ENCODE measurements around the gene CXADR.

Gene CXADR

GRCh38 chr21:17576080-17576835 lies 63.4 kb downstream of the CXADR start:
- Histone ChIP-seq H4K20me1 (ENCODE audit: insufficient read depth, low read length, poor library complexity, severe bottlenecking) (no peaks in the 10 kb centered on the region), H2AFZ (ENCODE audit: low read length) (no peak overlapping the region), H3K4me2 (ENCODE audit: low read depth, low read length, poor library complexity, severe bottlenecking) (no peak overlapping the region), H3K27me3 (ENCODE audit: insufficient read depth, low read length, poor library complexity, severe bottlenecking) (no peaks in the 10 kb centered on the region), H3K4me1 (ENCODE audit: insufficient read depth, low read length, poor library complexity, severe bottlenecking) (no peaks in the 10 kb centered on the region), H3K4me3 (ENCODE audit: low read length, poor library complexity, severe bottlenecking) (no peak overlapping the region), H3K9me2 (replicated peaks; ENCODE audit: low read depth, low read length) (no peaks in the 10 kb centered on the region), H3K79me2 (ENCODE audit: insufficient read depth, low read length) (no peaks in the 10 kb centered on the region), H3K36me3 (ENCODE audit: insufficient read depth, low read length) (no peaks in the 10 kb centered on the region), H3K9me3 (ENCODE audit: insufficient read depth, low read depth, low read length) (no peaks in the 10 kb centered on the region), H3K9ac (ENCODE audit: low read depth, low read length, poor library complexity, severe bottlenecking) (no peak overlapping the region), H3F3A (ENCODE audit: low read depth) (no peaks in the 10 kb centered on the region)
- TF ChIP-seq CTCF (conservative IDR thresholded peaks at IDR 0.05; ENCODE audit: low read length), result no peak
- no peak for TF ChIP-seq EZH2phosphoT487 (IDR thresholded peaks at IDR 0.05; ENCODE audit: borderline replicate concordance)

GRCh38 chr21:17577701-17578100 lies 64.9 kb downstream of the CXADR start:
- Histone ChIP-seq H3K4me3 (ENCODE audit: low read length, poor library complexity, severe bottlenecking) (no peak overlapping the region), H2AFZ (ENCODE audit: low read length) (no peak overlapping the region), H3K9ac (ENCODE audit: low read depth, low read length, poor library complexity, severe bottlenecking) (no peak overlapping the region), H3K36me3 (ENCODE audit: insufficient read depth, low read length) (no peaks in the 10 kb centered on the region), H3K9me2 (replicated peaks; ENCODE audit: low read depth, low read length) (no peaks in the 10 kb centered on the region), H3K27me3 (ENCODE audit: insufficient read depth, low read length, poor library complexity, severe bottlenecking) (no peaks in the 10 kb centered on the region), H3K79me2 (ENCODE audit: insufficient read depth, low read length) (no peaks in the 10 kb centered on the region), H4K20me1 (ENCODE audit: insufficient read depth, low read length, poor library complexity, severe bottlenecking) (no peaks in the 10 kb centered on the region), H3K4me2 (ENCODE audit: low read depth, low read length, poor library complexity, severe bottlenecking) (no peak overlapping the region), H3K9me3 (ENCODE audit: insufficient read depth, low read depth, low read length) (no peaks in the 10 kb centered on the region), H3K4me1 (ENCODE audit: insufficient read depth, low read length, poor library complexity, severe bottlenecking) (no peaks in the 10 kb centered on the region), H3F3A (ENCODE audit: low read depth) (no peaks in the 10 kb centered on the region)
- no peak for TF ChIP-seq EZH2phosphoT487 (IDR thresholded peaks at IDR 0.05; ENCODE audit: borderline replicate concordance)
- no peak for TF ChIP-seq CTCF (conservative IDR thresholded peaks at IDR 0.05; ENCODE audit: low read length)

- Histone ChIP-seq H3F3A (ENCODE audit: low read depth) (no peaks in the 10 kb centered on the region), H3K9me3 (ENCODE audit: insufficient read depth, low read depth, low read length) (no peaks in the 10 kb centered on the region), H4K20me1 (ENCODE audit: insufficient read depth, low read length, poor library complexity, severe bottlenecking) (no peaks in the 10 kb centered on the region), H3K36me3 (ENCODE audit: insufficient read depth, low read length) (no peaks in the 10 kb centered on the region), H3K4me1 (ENCODE audit: insufficient read depth, low read length, poor library complexity, severe bottlenecking) (no peaks in the 10 kb centered on the region), H3K4me2 (ENCODE audit: low read depth, low read length, poor library complexity, severe bottlenecking) (no peak overlapping the region), H2AFZ (ENCODE audit: low read length) (no peak overlapping the region), H3K79me2 (ENCODE audit: insufficient read depth, low read length) (no peaks in the 10 kb centered on the region), H3K9me2 (replicated peaks; ENCODE audit: low read depth, low read length) (no peaks in the 10 kb centered on the region), H3K9ac (ENCODE audit: low read depth, low read length, poor library complexity, severe bottlenecking) (no peak overlapping the region), H3K4me3 (ENCODE audit: low read length, poor library complexity, severe bottlenecking) (no peak overlapping the region), H3K27me3 (ENCODE audit: insufficient read depth, low read length, poor library complexity, severe bottlenecking) (no peaks in the 10 kb centered on the region)
- TF ChIP-seq EZH2phosphoT487 (IDR thresholded peaks at IDR 0.05; ENCODE audit: borderline replicate concordance), result no peak
- no peak for TF ChIP-seq CTCF (conservative IDR thresholded peaks at IDR 0.05; ENCODE audit: low read length)
Observed at GRCh38 chr21:17578162-17578561, 65.3 kb downstream of the CXADR start.
